ENCODE data around the gene MASP2.
"Not testable (repeated sequence)": the region's sequence is repeated elsewhere in the genome, so short reads cannot be mapped to it uniquely, and the experiment has no call there.

MASP2 gene

DNA sequence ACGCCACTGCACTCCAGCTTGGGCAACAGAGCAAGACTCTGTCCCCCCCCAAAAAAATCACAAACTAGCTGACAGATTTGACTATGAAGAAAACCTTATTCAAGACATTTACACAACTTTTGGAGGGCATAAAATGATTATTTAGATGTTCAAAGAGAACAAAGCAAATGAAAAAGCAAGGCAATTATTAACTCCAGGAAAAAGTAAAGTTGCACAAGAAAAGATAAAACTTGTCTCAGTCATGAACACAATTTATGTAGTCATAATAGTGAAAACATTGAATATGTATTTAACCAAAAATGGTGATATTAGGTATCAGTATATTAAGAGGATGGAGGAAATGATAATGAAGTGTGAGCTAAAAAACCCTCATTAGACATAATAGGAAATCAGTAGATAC lies 46.5 kb downstream of the MASP2 start:
- H3K9ac ChIP-seq (ENCODE audit: low read depth, low read length): no peak overlapping the region
- H3K36me3 ChIP-seq (ENCODE audit: insufficient read depth, low read length): no peaks in the 10 kb centered on the region
- no peaks in the 10 kb centered on the region for H3K9me3 ChIP-seq (ENCODE audit: control insufficient read depth, insufficient read depth, low read length)
- no peaks in the 10 kb centered on the region for H3K4me1 ChIP-seq (ENCODE audit: insufficient read depth, low read length)

DNA sequence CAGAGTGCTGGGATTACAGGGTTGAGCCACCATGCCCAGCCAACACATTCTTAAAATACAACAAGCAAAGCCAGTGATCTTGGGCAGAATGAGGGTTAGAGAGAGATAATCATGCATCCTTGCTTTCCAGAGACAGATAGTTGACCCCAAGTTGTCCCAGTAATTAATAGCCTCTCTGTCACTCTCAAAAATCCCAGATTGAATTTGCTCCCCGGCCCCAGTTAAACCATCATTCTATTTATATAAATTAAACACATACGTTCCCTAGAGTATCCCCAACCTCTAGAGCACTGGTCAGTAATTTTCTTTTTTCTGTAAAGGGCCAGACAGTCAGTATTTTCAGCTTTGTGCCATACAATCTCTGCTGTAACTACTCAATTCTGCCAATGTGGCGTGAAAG lies 50.9 kb downstream of the MASP2 start:
- Histone ChIP-seq H3K9me3 (ENCODE audit: control insufficient read depth, insufficient read depth, low read length) (no peaks in the 10 kb centered on the region), H3K9ac (ENCODE audit: low read depth, low read length) (no peak overlapping the region), H3K36me3 (ENCODE audit: insufficient read depth, low read length) (no peaks in the 10 kb centered on the region), H3K4me1 (ENCODE audit: insufficient read depth, low read length) (no peaks in the 10 kb centered on the region)

DNA sequence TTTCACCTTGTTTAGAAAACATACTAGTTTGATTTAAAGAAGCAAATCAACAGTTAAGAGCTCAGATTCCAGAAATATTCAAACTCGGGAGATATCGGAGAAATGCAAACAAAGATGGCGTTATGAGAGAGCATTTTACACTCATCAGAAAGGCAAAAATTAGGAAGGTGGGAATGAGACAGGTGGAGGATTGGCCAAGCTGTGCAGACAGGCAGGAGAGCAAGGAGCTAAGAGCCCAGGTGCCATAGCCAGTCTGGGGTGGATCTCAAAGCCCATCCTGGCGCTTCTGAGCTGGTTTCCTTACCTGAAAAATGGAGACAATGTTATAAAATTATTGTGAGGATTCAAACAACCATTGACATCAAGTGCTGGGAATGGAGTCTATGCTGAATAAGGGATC lies 54.2 kb downstream of the MASP2 start:
- H3K9ac ChIP-seq (ENCODE audit: low read depth, low read length): no peak overlapping the region
- no peaks in the 10 kb centered on the region for H3K36me3 ChIP-seq (ENCODE audit: insufficient read depth, low read length)
- no peaks in the 10 kb centered on the region for H3K9me3 ChIP-seq (ENCODE audit: control insufficient read depth, insufficient read depth, low read length)
- H3K4me1 ChIP-seq (ENCODE audit: insufficient read depth, low read length): no peaks in the 10 kb centered on the region

DNA sequence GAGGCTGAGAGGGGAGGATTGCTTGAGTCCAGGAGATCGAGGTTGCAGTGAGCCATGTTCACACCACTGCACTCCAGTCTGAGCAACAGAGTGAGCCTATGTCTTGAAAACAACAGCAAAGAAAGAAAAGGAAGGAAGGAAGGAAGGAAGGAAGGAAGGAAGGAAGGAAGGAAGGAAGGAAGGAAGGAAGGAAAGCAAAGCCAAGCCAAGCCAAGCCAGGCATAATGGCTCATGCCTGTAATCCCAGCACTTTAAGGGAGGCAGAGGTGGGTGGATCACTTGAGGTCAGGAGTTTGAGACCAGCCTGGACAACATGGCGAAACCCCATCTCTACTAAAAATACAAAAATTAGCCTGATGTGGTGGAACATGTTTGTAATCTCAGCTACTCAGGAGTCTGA lies 55.0 kb downstream of the MASP2 start:
- not testable (repeated sequence) for H3K4me1 ChIP-seq (ENCODE audit: insufficient read depth, low read length); H3K9me3 ChIP-seq (ENCODE audit: control insufficient read depth, insufficient read depth, low read length); H3K9ac ChIP-seq (ENCODE audit: low read depth, low read length); H3K36me3 ChIP-seq (ENCODE audit: insufficient read depth, low read length)

DNA sequence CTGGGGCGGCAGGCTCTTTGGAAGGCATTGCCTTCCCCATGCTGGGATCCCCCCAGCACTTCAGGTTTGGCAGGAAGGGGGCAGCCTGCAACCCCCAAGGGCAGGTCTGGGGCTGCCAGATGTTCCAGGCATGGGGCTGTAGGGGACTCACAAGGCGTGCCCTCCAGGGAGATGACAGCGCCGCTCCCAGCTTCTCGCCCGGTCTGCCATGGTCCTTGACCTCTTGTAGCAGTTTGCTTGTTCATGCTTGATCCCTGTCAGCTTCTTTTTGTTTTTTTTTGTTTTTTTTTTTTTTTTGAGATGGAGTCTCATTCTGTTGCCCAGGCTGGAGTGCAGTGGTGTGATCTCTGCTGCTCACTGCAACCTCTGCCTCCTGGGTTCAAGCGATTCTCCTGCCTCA lies 56.2 kb downstream of the MASP2 start:
- H3K36me3 ChIP-seq (ENCODE audit: insufficient read depth, low read length): no peaks in the 10 kb centered on the region
- no peak overlapping the region for H3K9ac ChIP-seq (ENCODE audit: low read depth, low read length)
- H3K9me3 ChIP-seq (ENCODE audit: control insufficient read depth, insufficient read depth, low read length): no peaks in the 10 kb centered on the region
- H3K4me1 ChIP-seq (ENCODE audit: insufficient read depth, low read length): no peaks in the 10 kb centered on the region

DNA sequence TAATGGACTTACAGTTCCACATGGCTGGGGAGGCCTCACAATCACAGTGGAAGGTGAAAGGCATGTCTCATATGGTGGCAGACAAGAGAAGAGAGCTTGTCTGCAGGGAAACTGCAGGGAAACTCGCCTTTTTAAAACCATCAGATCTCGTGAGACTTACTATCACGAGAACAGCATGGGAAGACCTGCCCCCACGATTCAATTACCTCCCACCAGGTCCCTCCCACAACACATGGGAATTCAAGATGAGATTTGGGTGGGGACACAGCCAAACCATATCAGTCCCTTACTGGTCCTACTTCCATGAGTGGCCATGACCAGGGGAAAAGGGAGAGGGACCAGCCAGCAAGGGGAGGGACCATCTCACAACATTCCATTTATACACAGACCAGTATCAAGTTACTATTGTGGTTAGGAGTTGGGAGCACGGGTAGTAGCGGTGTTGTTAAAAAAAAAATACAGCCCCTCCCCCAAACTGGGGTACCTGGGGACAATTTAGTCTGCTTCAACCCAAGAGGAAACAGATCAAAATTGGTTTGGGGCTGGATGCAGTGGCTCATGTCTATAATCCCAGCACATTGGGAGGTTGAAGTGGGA lies 57.0 kb downstream of the MASP2 start:
- H3K9ac ChIP-seq (ENCODE audit: low read depth, low read length); H3K9me3 ChIP-seq (ENCODE audit: control insufficient read depth, insufficient read depth, low read length); H3K4me1 ChIP-seq (ENCODE audit: insufficient read depth, low read length); H3K36me3 ChIP-seq (ENCODE audit: insufficient read depth, low read length): not testable (repeated sequence)

DNA sequence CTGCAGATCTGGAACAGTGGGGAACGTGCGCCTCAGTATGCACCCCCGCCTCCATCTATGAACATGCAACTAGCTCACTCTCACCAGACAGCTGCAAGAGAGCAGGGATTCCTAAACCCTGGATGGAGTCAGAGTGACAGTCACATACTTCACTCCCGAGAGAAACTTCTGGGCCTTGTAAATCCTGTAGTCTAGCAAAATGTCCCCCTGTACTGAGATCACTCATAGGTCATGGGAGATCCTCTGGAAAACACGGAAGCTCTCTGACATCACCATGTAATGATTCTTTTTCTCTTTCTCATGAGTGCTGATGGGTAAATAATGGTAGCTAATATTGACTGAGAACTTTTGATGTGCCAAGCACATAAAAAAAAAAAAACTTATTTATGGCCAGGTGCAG lies 57.9 kb downstream of the MASP2 start:
- H3K9ac ChIP-seq (ENCODE audit: low read depth, low read length): no peak overlapping the region

DNA sequence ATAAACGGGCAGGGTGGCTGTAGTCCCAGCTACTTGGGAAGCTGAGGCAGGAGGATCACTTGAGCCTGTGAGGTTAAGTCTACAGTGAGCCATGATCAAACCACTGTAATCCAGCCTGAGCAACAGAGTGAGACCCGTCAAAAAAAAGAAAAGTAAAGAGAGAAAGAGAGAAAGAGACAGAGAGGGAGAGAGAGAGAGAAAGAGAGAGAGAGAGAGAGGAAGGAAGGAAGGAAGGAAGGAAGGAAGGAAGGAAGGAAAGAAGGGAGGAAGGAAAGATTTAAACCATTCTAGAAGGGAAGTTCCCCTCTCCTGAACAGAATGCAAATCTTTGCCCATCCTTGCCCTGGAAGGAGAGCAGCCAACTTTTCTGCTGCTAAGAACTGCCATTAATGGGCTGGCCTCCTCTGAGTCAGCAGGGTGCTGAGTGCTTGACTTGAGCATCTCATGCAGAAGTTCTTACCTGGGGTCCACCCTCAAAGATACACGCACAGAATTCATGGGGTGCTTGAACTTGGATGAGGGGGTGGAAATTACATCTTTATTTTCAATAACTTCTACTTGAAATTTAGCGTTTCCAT lies 59.1 kb downstream of the MASP2 start:
- no peaks in the 10 kb centered on the region for H3K9me3 ChIP-seq (ENCODE audit: control insufficient read depth, insufficient read depth, low read length)
- no peaks in the 10 kb centered on the region for H3K36me3 ChIP-seq (ENCODE audit: insufficient read depth, low read length)
- H3K4me1 ChIP-seq (ENCODE audit: insufficient read depth, low read length): no peaks in the 10 kb centered on the region
- no peak overlapping the region for H3K9ac ChIP-seq (ENCODE audit: low read depth, low read length)

More for the DNA sequence above, 57.9 kb downstream of the MASP2 start:
- Histone ChIP-seq H3K36me3 (ENCODE audit: insufficient read depth, low read length) (no peaks in the 10 kb centered on the region), H3K4me1 (ENCODE audit: insufficient read depth, low read length) (no peaks in the 10 kb centered on the region), H3K9me3 (ENCODE audit: control insufficient read depth, insufficient read depth, low read length) (no peaks in the 10 kb centered on the region)

DNA sequence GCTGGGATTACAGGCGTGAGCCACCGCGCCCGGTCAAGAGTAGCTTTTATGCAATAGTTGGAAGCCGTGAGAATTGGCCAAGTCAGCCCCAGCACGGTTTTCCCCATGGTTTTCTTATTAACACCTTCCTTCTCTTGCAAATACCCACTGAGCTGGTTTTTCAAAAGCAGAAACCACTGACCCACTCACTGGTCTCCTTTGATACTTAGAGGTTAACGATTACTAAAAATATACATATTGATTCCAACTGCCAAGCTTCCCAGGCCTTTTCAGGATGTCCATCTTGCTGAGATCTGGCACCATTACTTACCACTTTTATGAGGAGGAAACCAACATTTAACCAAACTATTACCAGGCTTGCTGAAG lies 60.5 kb downstream of the MASP2 start:
- no peak overlapping the region for H3K9ac ChIP-seq (ENCODE audit: low read depth, low read length)
- H3K9me3 ChIP-seq (ENCODE audit: control insufficient read depth, insufficient read depth, low read length): no peaks in the 10 kb centered on the region
- no peaks in the 10 kb centered on the region for H3K36me3 ChIP-seq (ENCODE audit: insufficient read depth, low read length)
- H3K4me1 ChIP-seq (ENCODE audit: insufficient read depth, low read length): no peaks in the 10 kb centered on the region

DNA sequence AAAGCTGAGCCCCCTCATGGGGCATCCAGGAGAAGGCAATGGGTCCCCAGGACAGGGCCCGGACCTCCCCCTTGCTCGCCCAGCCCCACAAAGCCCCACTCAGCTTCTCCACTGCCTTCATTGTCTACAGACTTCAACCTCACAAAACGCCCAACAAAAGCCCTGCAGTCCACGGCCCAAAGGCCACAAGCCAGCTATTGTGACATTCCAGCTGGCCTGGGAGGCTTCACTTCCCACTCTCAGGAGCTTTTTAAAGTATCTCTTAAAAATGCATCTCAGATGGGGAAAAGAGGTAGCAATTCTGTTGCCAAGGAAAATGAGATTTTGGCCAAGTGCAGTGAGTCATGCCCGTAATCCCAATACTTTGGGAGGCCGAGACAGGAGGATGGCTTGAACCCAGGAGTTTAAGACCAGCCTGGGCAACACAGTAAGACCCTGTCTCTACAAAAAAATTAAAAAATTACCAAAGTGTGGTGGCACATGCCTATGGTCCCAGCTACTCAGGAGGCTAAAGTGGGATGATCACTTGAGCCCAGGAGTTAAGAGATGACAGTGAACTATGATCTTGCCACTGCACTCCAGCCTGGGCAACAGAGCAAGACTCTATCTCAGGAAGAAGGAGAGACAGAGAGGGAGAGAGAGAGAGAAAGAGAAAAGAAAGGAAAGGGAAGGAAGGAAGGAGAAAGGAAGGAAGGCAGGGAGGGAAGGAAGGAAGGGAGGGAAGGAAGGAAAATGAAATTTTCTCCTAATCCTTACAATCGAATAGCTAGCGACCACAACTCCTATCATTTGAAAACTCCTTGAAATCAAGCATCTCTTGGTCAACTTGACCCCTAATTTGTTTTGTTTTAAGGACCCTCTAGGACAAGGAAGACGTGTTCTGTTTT lies 66.0 kb downstream of the MASP2 start:
- Histone ChIP-seq H3K4me1 (ENCODE audit: insufficient read depth, low read length) (peaks cover 16% of the 10 kb centered on the region; the same call in 1 of the 2 replicates), H3K36me3 (ENCODE audit: insufficient read depth, low read length) (no peaks in the 10 kb centered on the region), H3K9me3 (ENCODE audit: control insufficient read depth, insufficient read depth, low read length) (no peaks in the 10 kb centered on the region), H3K9ac (ENCODE audit: low read depth, low read length) (no peak overlapping the region; the same call in 1 of the 2 replicates)

DNA sequence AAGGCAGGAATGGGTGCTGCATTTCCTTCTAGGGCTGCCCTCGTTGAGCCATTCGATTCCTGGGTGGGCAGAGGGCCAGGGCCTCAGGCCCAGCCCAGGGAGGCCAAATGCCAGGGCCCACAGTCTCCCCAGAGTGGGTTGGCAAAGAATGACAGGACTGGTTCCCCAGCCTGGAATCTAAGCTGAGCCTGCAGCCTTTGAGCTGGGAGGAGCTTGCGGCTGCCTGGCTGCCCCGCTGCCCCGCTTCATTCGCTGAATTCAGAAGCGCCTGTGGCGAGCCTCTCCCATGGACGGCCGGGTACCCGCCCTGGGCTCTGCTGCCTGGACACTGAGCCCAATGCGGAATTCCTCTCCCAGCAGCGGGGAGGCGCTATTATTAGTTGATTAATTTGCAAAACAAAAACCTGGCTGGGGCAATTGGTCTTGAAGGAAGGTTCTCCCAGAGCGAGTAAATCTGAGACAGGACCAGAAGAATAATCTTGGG lies 66.9 kb downstream of the MASP2 start:
- Histone ChIP-seq H3K36me3 (ENCODE audit: insufficient read depth, low read length) (no peaks in the 10 kb centered on the region), H3K9ac (ENCODE audit: low read depth, low read length) (peak overlapping the region; percentile 9; the same call in 1 of the 2 replicates), H3K4me1 (ENCODE audit: insufficient read depth, low read length) (peaks cover 23% of the 10 kb centered on the region), H3K9me3 (ENCODE audit: control insufficient read depth, insufficient read depth, low read length) (no peaks in the 10 kb centered on the region)

DNA sequence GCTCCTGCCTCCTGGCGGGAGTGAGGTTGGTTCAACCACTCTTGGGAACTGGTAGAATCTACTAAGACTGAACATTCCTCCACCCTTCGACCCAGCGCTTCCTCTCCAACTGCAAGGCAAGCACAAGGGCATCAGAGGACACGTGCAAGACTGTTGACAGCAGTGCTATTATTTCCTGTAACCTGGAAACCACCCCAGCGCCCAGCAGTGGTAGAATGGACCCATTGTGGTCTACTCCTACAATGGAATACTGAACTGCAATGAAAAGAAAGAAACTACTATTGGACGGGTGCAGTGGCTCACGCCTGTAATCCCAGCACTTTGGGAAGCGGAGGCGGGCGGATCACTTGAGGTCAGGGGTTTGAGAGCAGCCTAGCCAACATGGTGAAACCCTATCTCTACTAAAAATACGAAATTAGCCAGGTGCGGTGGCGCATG lies 67.5 kb downstream of the MASP2 start:
- Histone ChIP-seq H3K36me3 (ENCODE audit: insufficient read depth, low read length) (no peaks in the 10 kb centered on the region), H3K9me3 (ENCODE audit: control insufficient read depth, insufficient read depth, low read length) (no peaks in the 10 kb centered on the region), H3K4me1 (ENCODE audit: insufficient read depth, low read length) (peaks cover 23% of the 10 kb centered on the region), H3K9ac (ENCODE audit: low read depth, low read length) (no peak overlapping the region)

DNA sequence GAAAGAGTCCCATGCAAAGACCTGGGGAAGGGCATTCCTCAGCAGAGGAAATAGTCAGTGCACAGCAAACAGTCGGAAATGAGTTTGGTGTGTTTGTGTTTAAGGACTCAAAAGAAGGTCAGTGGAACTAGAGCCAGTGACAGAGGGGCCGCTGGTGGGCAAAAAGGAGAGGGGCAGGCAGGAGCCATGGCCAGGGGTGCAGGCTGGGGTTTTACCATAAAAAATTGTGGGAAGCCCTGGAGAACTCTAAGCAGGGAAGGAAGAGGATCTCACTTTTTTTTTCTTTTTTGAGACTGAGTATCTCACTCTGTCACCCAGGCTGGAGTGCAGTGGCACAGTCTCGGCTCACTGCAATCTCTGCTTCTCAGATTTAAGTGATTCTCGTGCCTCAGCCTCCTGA lies 68.3 kb downstream of the MASP2 start:
- no peaks in the 10 kb centered on the region for H3K9me3 ChIP-seq (ENCODE audit: control insufficient read depth, insufficient read depth, low read length)
- H3K4me1 ChIP-seq (ENCODE audit: insufficient read depth, low read length): peaks cover 23% of the 10 kb centered on the region
- no peaks in the 10 kb centered on the region for H3K36me3 ChIP-seq (ENCODE audit: insufficient read depth, low read length)
- H3K9ac ChIP-seq (ENCODE audit: low read depth, low read length): no peak overlapping the region
